COLO829 (cell line): Measurements from ENCODE around the gene NINJ1.
A peak's percentile ranks its signal among the peaks of the same experiment; 100 is the strongest.
"Not testable (repeated sequence)": the region's sequence is repeated elsewhere in the genome, so short reads cannot be mapped to it uniquely, and the experiment has no call there.

Experiments used
- DNase-seq: peaks from one replicate; pipeline ENCODE4 v3.0.0; 2012; ENCODE audit warnings: low spot score

Gene NINJ1

GRCh38 chr9:93159601-93160471, 25.8 kb upstream of the NINJ1 start:
- DNase-seq: peak; percentile 76

- no peak for DNase-seq
Observed at GRCh38 chr9:93156475-93157008, 22.5 kb upstream of the NINJ1 start.

GRCh38 chr9:93155716-93156474, 21.8 kb upstream of the NINJ1 start:
- no peak for DNase-seq

GRCh38 chr9:93154293-93154903, 20.3 kb upstream of the NINJ1 start:
- DNase-seq: peak; percentile 67

GRCh38 chr9:93151097-93151784, 17.2 kb upstream of the NINJ1 start:
- no peak for DNase-seq

- DNase-seq: no peak
Observed at GRCh38 chr9:93149361-93149760, 15.3 kb upstream of the NINJ1 start.

GRCh38 chr9:93148721-93149120, 14.7 kb upstream of the NINJ1 start:
- no peak for DNase-seq

GRCh38 chr9:93147632-93148031, 13.6 kb upstream of the NINJ1 start:
- no peak for DNase-seq

- DNase-seq: not testable (repeated sequence)
Observed at GRCh38 chr9:93146696-93147095, 12.6 kb upstream of the NINJ1 start.

GRCh38 chr9:93143830-93144530, 9.9 kb upstream of the NINJ1 start:
- peak; percentile 99 for DNase-seq

GRCh38 chr9:93141771-93142483, 7.9 kb upstream of the NINJ1 start:
- DNase-seq: no peak

GRCh38 chr9:93139365-93140182, 5.5 kb upstream of the NINJ1 start:
- no peak for DNase-seq

- no peak for DNase-seq
Observed at GRCh38 chr9:93138171-93138764, 4.2 kb upstream of the NINJ1 start.

GRCh38 chr9:93137362-93137761, 3.3 kb upstream of the NINJ1 start:
- no peak for DNase-seq

GRCh38 chr9:93136011-93136440, 2.0 kb upstream of the NINJ1 start:
- no peak for DNase-seq

GRCh38 chr9:93134740-93135444, 841 bp upstream of the NINJ1 start:
- no peak for DNase-seq

GRCh38 chr9:93133681-93134014, 403 bp downstream of the NINJ1 start:
- DNase-seq: peak; percentile 50

- DNase-seq: peak; percentile 21
Observed at GRCh38 chr9:93132946-93133680, 938 bp downstream of the NINJ1 start.
